H9 (cell line): ENCODE results near the gene AIMP1. TPM values are rescaled to one million over a fixed set of nuclear protein-coding genes. Genes with fewer than 3 reads are reported as not detected.
A peak's percentile ranks its signal among the peaks of the same experiment; 100 is the strongest.

Experiments
- DNase-seq: peaks from one replicate; pipeline ENCODE4 v3.0.0-alpha.2; 2017
- H2AFZ ChIP-seq: one replicate; pipeline ENCODE4 v1.6.1; 2013; ENCODE audit warnings: mild to moderate bottlenecking, low read length, control low read depth, moderate library complexity
- H2AK5ac ChIP-seq: 2 replicates; pipeline ENCODE4 v1.6.1; 2013; ENCODE audit warnings: low read length, control low read depth, mixed read lengths; ENCODE audit not compliant: insufficient read length
- H2BK120ac ChIP-seq: one replicate; pipeline ENCODE4 v1.6.1; 2013; ENCODE audit warnings: low read depth, mild to moderate bottlenecking, low read length, control low read depth, inconsistent platforms; ENCODE audit not compliant: poor library complexity, severe bottlenecking
- H2BK12ac ChIP-seq: 2 replicates; pipeline ENCODE4 v1.6.1; 2013; ENCODE audit warnings: low read length, control low read depth, mixed read lengths, low read depth; ENCODE audit not compliant: insufficient read length
- H2BK15ac ChIP-seq: 2 replicates; pipeline ENCODE4 v1.6.1; 2013; ENCODE audit warnings: low read depth, low read length, control low read depth
- H2BK20ac ChIP-seq: one replicate; pipeline ENCODE4 v1.6.1; 2013; ENCODE audit warnings: low read depth, mild to moderate bottlenecking, low read length, control low read depth, inconsistent platforms; ENCODE audit not compliant: poor library complexity, severe bottlenecking
- H2BK5ac ChIP-seq: 2 replicates; pipeline ENCODE4 v1.6.1; 2013; ENCODE audit warnings: low read length, control low read depth, mixed read lengths; ENCODE audit not compliant: insufficient read length
- H3K14ac ChIP-seq: 2 replicates; pipeline ENCODE4 v1.6.1; 2013; ENCODE audit warnings: low read length, control low read depth; ENCODE audit not compliant: insufficient read depth
- H3K18ac ChIP-seq: 2 replicates; pipeline ENCODE4 v1.6.1; 2013; ENCODE audit warnings: low read depth, mild to moderate bottlenecking, mixed read lengths, low read length, control low read depth; ENCODE audit not compliant: insufficient read length
- H3K23ac ChIP-seq: 2 replicates; pipeline ENCODE4 v1.6.1; 2013; ENCODE audit warnings: low read length, control low read depth, mixed read lengths, low read depth; ENCODE audit not compliant: insufficient read length
- H3K23me2 ChIP-seq: 2 replicates; pipeline ENCODE4 v1.6.1; 2013; ENCODE audit warnings: low read depth, mild to moderate bottlenecking, mixed read lengths, low read length, control low read depth; ENCODE audit not compliant: insufficient read length, poor library complexity, severe bottlenecking
- H3K27ac ChIP-seq: 2 replicates; pipeline ENCODE4 v1.5.1; 2013; ENCODE audit warnings: low read length, control low read depth, mixed read lengths, low read depth; ENCODE audit not compliant: insufficient read length
- H3K27me3 ChIP-seq: 2 replicates; pipeline ENCODE4 v1.6.1; 2013; ENCODE audit warnings: low read length, control low read depth, inconsistent platforms; ENCODE audit not compliant: insufficient read depth
- H3K4ac ChIP-seq: 2 replicates; pipeline ENCODE4 v1.6.1; 2013; ENCODE audit warnings: low read depth, mild to moderate bottlenecking, control low read depth, inconsistent platforms, low read length, moderate library complexity
- H3K4me1 ChIP-seq: 2 replicates; pipeline ENCODE4 v1.6.1; 2013; ENCODE audit warnings: low read length, control low read depth, inconsistent platforms; ENCODE audit not compliant: insufficient read depth
- H3K4me2 ChIP-seq: 2 replicates; pipeline ENCODE4 v1.6.1; 2013; ENCODE audit warnings: low read length, control low read depth, mixed read lengths; ENCODE audit not compliant: insufficient read length, insufficient read depth
- H3K56ac ChIP-seq: 2 replicates; pipeline ENCODE4 v1.6.1; 2013; ENCODE audit warnings: low read depth, mild to moderate bottlenecking, mixed read lengths, low read length, control low read depth; ENCODE audit not compliant: insufficient read length
- H3K79me1 ChIP-seq: 2 replicates; pipeline ENCODE4 v1.6.1; 2013; ENCODE audit warnings: low read depth, mild to moderate bottlenecking, moderate library complexity, low read length, control low read depth, inconsistent platforms; ENCODE audit not compliant: insufficient read depth, poor library complexity, severe bottlenecking
- H3K79me2 ChIP-seq: 2 replicates; pipeline ENCODE4 v1.6.1; 2013; ENCODE audit warnings: low read length, control low read depth, inconsistent platforms; ENCODE audit not compliant: insufficient read depth
- H3K9ac ChIP-seq: 2 replicates; pipeline ENCODE4 v1.6.1; 2013; ENCODE audit warnings: low read length, control low read depth, mixed read lengths; ENCODE audit not compliant: insufficient read length; ENCODE audit errors: extremely low read depth
- H3K9me3 ChIP-seq: one replicate; pipeline ENCODE4 v1.6.1; 2013; ENCODE audit warnings: low read depth, low read length, inconsistent platforms; ENCODE audit not compliant: control insufficient read depth
- H3T11ph ChIP-seq: one replicate; pipeline ENCODE4 v1.6.1; 2013; ENCODE audit warnings: mild to moderate bottlenecking, low read length, control low read depth, inconsistent platforms
- H4K20me1 ChIP-seq: one replicate; pipeline ENCODE4 v1.6.1; 2013; ENCODE audit not compliant: control insufficient read depth, insufficient read length, insufficient read depth
- H4K5ac ChIP-seq: 2 replicates; pipeline ENCODE4 v1.6.1; 2013; ENCODE audit warnings: low read depth, mild to moderate bottlenecking, mixed read lengths, low read length, control low read depth; ENCODE audit not compliant: insufficient read length
- H4K8ac ChIP-seq: replicated peaks from 2 replicates; pipeline ENCODE4 v1.6.1; 2013; ENCODE audit warnings: low read length, control low read depth, mixed read lengths, low read depth; ENCODE audit not compliant: insufficient read length
- H4K91ac ChIP-seq: 2 replicates; pipeline ENCODE4 v1.6.1; 2013; ENCODE audit warnings: low read depth, mild to moderate bottlenecking, moderate library complexity, mixed read lengths, low read length, control low read depth; ENCODE audit not compliant: insufficient read length
- H3K27ac Mint-ChIP-seq, 3 experiments: 2 replicates in 2 of 3; 3 replicates in 1 of 3; pipeline ENCODE4 v1.8.0; 2020 to 2021; ENCODE audit warnings: mixed read lengths in 3 of 3, mild to moderate bottlenecking in 1 of 3, moderate library complexity in 1 of 3
- H3K27me3 Mint-ChIP-seq: 2 replicates; pipeline ENCODE4 v1.8.0; 2021; ENCODE audit warnings: low read depth, mild to moderate bottlenecking, moderate library complexity, mixed read lengths
- H3K36me3 Mint-ChIP-seq, 3 experiments: 2 replicates in 2 of 3; 3 replicates in 1 of 3; pipeline ENCODE4 v1.8.0; 2020 to 2021; ENCODE audit warnings: low read depth in 3 of 3, mixed read lengths in 3 of 3; ENCODE audit not compliant: insufficient read depth in 1 of 3
- H3K4me1 Mint-ChIP-seq, 2 experiments: 2 replicates each; pipeline ENCODE4 v1.8.0; 2020; ENCODE audit warnings: mixed read lengths in 2 of 2
- H3K4me3 Mint-ChIP-seq, 2 experiments: 2 replicates in 1 of 2; 3 replicates in 1 of 2; pipeline ENCODE4 v1.8.0; 2020 to 2021; ENCODE audit warnings: mild to moderate bottlenecking in 2 of 2, mixed read lengths in 2 of 2, moderate library complexity in 1 of 2
- H3K9me3 Mint-ChIP-seq, 2 experiments: 2 replicates in 1 of 2; 3 replicates in 1 of 2; pipeline ENCODE4 v1.8.0; 2020; ENCODE audit warnings: mild to moderate bottlenecking in 2 of 2, mixed read lengths in 2 of 2, moderate library complexity in 1 of 2
- CTCF ChIP-seq: fragments of 200-600 bp; sonication (generic); conservative IDR thresholded peaks from 3 replicates; pipeline ENCODE4 v1.8.0; 2021; ENCODE audit warnings: antibody characterized with exemption, mild to moderate bottlenecking
- WGBS: extraction: QIAGEN DNeasy Blood & Tissue Kit; methylation state at CpG from one replicate; pipeline ENCODE4 v1.1.7; 2013; ENCODE audit warnings: missing lambda C conversion rate, low lambda C conversion rate, mixed read lengths; ENCODE audit not compliant: insufficient read length; ENCODE audit errors: extremely low coverage; 5-methylcytosine and 5-hydroxymethylcytosine counted together
- total RNA-seq: library from RNA; stranded (reverse); gene quantifications from 2 replicates; pipeline ENCODE4 v1.2.1, GENCODE V29; 2021

The AIMP1 gene
- total RNA-seq, 1 experiment from 2014 or later, result 36.8 TPM

GRCh38 chr4:106299977-106300376, 16.4 kb upstream of the AIMP1 start:
- Histone ChIP-seq H3K4me2 (no peak overlapping the region), H3K27me3 (no peaks in the 10 kb centered on the region), H3K9me3 (no peaks in the 10 kb centered on the region), H2BK120ac (no peak overlapping the region), H3K9ac (no peak overlapping the region), H2BK15ac (no peak overlapping the region), H3K4me1 (no peaks in the 10 kb centered on the region), H3K79me2 (no peaks in the 10 kb centered on the region), H3K23ac (no peak overlapping the region), H4K91ac (no peak overlapping the region), H4K5ac (no peak overlapping the region), H2BK5ac (no peak overlapping the region), H3K18ac (no peak overlapping the region), H3K14ac (no peak overlapping the region), H3K79me1 (no peaks in the 10 kb centered on the region), H3K56ac (no peak overlapping the region), H2AFZ (no peak overlapping the region), H2BK12ac (no peak overlapping the region), H4K8ac (no peak overlapping the region), H3T11ph (no peak overlapping the region), H4K20me1 (no peaks in the 10 kb centered on the region), H3K27ac (no peak overlapping the region), H2AK5ac (no peak overlapping the region), H3K4ac (no peak overlapping the region), H2BK20ac (no peak overlapping the region), H3K23me2 (no peaks in the 10 kb centered on the region)
- Mint-ChIP-seq H3K4me3 (no peak overlapping the region), H3K27ac (peak overlapping the region in 1 of 3 experiments; percentile 25; a peak in 1 of 7 replicates), H3K36me3 (peaks cover 7 to 17% (median 7%) of the 10 kb centered on the region in 3 experiments), H3K4me1 (peaks cover 41 to 49% of the 10 kb centered on the region in 2 experiments), H3K9me3 (no peaks in the 10 kb centered on the region), H3K27me3 (no peaks in the 10 kb centered on the region)
- DNase-seq, result no peak
- TF ChIP-seq CTCF, result no peak
- WGBS, result no CpG with 5 or more reads among the region's 4 CpGs
